DMS79 treated with DMSO at 0.1 percent for 48 hours (cell line): Measurements from ENCODE around the gene DISP2.
A peak's percentile ranks its signal among the peaks of the same experiment; 100 is the strongest.

ENCODE experiments used
- DNase-seq: peaks from one replicate; lab custom pipeline; 2025; lab: John Stamatoyannopoulos, UW

The DISP2 gene

DNA sequence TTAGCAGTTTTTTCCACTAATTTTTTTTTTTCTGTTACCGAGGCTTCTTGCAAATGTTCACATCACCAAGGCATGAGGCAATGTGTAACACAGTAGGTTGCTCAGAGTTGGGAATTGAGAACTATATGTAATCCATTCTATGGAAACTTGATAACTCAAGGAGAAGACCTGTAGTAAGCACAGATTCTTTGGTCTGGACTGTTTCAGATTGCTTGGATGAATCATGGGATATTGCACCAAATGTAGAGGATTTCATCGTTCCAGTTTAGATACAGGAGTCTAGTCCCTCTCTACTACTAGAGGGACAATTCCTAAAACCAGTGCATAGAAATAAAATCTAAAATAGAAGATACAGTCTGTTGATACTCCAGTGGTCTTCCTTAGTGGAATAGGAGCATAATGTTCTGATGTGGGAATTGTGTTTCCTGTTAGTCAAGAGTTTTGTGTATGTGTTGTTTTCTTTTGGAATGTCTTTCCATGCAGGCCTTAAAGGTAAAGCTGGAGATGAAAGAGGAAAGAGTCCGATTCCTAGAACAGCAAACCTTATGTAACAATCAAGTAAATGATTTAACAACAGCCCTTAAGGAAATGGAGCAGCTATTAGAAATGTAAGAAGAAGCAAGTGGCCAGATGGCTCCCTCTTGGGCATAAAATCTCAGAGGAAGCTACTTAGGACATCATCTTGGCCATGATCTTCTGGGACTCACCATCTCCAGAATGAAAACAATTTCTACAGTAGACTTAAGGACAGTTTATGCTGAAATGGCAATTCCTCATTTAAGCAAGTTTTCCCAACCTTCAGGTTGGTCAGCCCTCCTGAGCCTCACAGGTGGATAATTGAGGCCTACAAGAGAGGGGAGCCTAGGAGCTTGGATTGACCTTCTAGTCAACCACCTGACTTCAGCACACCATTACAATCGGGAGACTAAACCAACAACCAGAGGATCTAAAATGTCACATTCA lies 35.2 kb downstream of the DISP2 start:
- no peak for DNase-seq

DNA sequence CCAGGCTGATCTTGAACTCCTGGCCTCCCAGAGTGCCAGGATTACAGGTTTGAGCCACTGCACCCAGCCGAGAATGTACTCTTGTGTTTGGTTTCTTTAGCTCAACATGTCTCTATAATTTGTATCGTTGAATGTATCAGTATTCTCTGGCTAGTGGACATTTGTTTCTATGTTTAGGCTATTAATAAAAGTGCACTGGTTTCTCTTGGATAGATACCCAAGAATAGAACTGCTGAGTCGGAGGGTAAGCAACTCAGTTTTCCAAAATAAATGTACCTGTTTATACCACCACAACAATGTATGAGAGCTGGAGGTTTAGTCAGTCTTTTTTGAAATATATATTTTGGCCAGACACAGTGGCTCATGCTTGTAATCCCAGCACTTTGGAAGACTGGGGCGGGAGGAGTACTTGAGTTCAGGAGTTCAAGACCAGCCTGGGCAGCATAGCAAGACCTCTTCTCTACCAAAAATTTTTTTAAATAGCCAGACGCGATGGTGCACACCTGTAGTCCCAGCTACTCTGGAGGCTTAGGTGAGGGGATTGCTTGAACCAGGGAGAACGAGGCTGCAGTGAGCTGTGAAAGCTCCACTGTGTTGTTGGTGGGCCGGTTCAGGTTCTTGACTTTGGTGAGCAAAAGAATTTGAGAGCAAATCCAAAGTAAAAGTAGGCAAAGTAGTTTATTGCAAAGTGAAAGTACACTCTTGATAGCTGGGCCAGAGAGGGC lies 39.8 kb downstream of the DISP2 start:
- DNase-seq = no peak

DNA sequence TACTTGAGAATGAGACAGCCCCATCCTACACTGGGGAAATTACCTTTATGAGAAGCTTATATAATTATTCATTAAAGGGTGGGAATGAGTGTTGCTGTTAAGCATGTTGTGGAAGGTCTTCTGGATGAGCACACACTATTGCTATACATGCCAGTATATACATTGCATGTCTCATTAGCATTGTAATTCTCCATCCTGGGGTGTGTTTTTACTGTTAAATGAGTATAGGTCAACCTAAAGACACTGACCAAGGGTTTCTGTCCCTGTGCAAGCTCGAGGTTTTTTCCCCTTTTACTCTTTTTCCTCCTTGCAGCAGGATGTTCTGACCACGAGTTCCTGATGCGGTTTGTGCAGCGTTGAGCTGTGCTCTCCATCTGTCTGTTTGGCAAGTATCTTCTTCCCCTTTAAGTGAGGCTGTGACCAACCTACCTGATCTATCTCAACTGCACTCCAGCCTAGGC lies 40.4 kb downstream of the DISP2 start:
- DNase-seq = no peak

DNA sequence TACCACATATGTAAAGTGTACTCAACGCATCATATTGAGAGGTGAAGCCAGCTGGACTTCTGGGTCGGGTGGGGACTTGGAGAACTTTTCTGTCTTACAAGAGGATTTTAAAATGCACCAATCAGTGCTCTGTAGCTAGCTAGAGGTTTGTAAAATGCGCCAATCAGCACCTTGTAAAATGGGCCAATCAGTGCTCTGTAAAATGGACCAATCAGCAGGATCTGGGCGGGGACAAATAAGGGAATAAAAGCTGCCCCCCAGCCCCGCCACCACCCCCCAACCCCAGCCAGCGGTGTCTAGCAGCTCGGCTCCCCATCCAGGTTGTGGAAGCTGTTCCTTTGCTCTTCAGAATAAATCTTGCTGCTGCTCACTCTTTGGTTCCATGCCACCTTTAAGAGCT lies 41.4 kb downstream of the DISP2 start:
- no peak for DNase-seq

DNA sequence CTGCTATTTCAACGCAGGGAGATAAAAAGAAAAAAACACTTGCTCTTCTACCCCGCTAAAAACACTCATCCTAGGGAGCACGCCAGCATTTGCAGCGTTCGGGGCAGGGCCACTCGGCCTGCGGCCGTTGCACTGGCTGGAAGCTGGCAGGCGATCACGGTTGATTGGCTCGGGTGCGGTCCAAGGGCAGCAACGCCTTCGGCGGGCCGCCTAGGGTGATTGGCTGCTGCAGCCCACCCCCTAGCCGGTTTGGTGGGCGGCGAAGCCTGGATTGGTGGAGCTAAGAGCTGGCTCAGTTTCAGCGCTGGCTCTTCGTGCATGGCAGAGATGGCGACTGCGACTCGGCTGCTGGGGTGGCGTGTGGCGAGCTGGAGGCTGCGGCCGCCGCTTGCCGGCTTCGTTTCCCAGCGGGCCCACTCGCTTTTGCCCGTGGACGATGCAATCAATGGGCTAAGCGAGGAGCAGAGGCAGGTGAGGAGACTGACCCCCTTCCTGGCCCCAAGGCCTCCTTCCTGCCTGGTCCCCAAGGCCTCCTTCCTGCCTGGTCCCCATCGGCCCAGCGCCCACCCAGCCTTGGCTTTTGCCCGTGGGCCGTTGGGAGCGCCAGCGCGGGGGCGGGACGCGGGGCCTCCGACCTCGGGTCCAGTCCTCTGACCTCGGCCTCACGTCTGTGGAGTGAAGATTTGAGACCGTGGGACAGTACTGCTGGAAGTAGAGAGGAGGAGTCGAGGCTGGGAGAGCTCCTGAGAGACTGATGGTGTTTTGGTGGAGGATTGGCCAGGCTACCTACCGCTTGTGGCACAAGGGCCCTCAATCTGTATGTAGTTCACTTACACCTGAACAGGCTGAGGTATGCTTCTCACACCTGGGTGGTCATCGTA lies 47.7 kb downstream of the DISP2 start, which contains the start of gene IVD:
TSS of gene IVD (plus strand) at position 295 of the 881 bp plus-strand sequence. CDS start at position 328, 33 bp downstream.
- peak; percentile 73 for DNase-seq

DNA sequence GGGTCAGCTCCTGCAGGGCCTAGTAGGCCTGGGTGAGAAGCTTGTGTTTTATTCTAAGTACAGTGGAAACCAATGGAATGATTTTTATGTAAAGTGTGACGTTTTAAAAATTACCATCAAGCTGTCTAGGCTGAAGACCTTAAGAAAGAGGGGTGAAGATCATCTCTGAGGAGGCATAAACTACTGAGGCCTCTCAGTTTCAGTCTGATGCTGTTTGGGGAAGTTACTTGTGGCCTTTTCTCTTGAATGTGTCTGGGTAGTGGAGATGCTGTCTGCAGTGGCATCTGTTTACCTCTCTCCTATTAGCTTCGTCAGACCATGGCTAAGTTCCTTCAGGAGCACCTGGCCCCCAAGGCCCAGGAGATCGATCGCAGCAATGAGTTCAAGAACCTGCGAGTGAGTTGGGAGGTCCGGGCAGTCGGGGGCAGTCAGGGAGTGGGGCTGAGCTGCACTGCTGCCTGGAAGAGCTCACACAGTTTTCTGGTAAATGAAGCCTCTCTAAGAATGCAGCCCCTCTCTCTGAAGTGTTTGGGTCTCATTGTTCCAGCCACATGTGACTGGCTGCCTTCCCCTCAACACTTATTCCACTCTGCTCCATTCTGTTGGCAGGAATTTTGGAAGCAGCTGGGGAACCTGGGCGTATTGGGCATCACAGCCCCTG lies 49.4 kb downstream of the DISP2 start:
- DNase-seq = no peak

DNA sequence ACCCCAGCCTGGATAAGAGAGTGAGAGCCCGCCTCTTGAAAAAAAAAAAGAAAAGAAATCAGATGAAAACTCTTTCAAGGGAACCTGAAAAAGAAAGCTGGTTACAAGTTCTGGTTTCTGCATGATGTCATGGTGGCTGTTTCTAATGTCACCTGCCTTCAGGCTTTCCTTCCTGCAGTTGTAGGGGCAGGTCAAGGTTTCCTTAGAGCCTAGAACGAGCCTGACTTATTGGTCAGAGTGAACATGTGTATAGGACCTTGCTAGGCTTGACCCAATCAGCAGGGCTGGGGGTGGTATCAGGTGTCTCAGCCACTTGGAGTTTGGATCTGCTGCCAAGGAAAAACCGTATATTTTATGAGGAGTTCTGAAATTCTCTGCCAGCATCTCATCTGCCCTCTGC lies 51.3 kb downstream of the DISP2 start:
- peak; percentile 4 for DNase-seq

DNA sequence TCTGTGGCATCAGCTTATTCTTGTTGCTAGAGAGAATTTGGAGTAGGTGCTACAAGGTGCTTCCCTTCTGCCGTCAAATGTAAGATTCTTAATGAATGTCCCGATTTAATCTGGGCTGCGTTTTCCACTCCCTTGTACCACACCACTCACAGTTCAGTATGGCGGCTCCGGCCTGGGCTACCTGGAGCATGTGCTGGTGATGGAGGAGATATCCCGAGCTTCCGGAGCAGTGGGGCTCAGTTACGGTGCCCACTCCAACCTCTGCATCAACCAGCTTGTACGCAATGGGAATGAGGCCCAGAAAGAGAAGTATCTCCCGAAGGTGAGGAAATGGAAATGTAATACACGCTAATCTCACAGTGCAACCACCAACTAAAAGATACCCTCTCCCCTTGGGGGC lies 52.5 kb downstream of the DISP2 start:
- no peak for DNase-seq

DNA sequence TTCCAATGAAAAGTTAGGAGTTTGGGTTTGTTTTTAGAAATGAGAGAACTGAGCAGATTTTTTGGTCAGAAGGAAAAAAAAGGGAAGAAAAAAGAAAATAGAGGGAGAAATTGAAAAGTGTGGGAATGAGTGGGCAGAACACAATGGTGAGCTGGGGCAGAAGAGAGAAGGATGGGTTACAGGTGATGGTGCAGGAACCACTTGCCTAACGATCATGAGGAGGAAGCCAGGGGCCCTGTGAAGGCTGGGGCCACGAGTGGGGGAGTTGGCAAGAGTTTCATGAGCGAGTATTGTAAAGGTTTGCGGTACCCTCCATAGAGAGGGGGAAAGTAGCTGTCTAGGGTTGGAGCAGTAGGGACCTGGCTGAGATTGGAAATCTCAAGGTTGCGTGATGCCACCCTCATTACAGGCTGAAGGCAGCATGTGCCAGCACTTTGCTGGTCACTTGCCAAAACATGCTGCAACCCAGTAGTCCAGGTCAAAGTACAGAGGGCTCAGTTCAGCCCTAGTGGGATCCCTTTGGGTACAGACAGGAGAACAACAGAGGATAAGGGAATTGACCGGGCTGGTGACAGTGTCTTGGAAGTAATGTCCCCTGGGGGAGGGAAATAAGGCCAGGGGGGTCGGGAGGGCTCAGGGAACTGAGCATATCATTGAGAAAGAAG lies 54.2 kb downstream of the DISP2 start:
- no peak for DNase-seq

DNA sequence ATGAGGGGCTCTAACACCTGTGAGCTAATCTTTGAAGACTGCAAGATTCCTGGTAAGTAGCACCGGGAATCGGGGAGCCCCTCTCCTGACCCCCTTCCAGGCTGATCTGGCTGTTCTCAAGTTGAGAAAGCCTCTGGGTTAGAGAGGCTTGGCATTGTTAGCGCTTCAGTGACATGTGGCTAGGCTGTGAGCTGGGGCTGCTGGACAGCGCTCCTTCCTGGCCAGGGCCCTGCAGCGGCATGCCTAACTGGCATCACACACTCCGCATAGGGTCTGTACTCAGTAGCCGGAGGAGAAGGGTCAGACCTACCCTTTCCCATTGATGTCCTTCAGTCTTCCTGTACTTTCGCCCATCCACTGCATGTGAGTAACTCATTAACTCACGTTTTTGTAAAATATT lies 55.0 kb downstream of the DISP2 start:
- DNase-seq = no peak

DNA sequence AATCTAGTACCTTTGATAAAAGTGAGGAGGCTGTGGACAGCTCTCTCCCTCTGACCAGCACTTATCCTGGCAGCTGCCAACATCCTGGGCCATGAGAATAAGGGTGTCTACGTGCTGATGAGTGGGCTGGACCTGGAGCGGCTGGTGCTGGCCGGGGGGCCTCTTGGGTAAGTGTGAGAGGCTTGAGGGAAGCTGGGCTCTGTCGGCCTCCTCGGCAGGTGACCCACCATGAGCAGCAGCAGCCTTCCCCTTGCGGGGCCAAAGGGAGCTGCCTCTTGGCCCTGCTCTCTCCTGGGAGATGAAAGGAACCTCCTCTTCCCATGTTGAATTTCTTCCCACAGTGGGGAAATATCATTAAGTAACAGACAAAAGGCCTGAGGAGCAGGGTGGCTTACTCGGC lies 56.8 kb downstream of the DISP2 start:
- no peak for DNase-seq

DNA sequence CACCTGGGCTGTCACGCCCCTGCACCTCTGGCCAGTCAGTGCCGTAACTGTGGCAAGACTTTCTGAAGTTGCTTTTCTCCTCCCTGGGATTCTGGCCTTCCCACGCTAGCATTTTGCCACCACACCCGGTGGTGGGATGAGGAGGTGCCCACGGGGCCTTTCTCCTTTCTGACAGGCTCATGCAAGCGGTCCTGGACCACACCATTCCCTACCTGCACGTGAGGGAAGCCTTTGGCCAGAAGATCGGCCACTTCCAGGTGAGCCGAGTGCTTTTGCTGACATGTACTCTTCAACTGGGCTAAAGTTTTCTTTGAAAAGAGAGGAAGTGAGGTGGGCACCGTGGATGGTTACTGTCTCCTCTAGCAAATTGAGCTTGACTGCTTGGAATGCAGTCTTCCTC lies 57.2 kb downstream of the DISP2 start:
- no peak for DNase-seq

DNA sequence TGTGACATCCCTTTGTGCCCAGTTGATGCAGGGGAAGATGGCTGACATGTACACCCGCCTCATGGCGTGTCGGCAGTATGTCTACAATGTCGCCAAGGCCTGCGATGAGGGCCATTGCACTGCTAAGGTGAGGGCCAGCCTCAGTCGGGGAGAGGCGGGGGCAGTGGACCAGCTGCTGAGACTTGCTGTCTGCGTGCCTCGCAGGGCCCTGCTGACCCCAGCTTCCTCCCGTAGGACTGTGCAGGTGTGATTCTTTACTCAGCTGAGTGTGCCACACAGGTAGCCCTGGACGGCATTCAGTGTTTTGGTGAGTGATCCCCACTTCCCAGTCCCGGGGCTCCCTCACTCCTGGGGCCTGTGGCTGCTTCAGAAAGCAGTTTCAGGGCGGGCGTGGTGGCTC lies 58.0 kb downstream of the DISP2 start:
- no peak for DNase-seq

DNA sequence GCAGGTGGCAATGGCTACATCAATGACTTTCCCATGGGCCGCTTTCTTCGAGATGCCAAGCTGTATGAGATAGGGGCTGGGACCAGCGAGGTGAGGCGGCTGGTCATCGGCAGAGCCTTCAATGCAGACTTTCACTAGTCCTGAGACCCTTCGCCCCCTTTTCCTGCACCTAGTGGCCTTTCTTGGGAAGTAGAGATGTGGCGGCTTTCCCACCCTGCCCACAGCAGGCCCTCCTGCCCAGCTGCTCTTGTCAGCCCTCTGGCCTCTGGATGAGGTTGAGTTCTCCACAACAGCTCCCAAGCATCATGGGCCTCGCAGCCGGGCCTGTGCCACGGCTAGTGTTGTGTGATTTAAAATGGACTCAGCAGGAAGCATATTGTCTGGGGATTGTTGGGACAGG lies 60.1 kb downstream of the DISP2 start:
- DNase-seq = no peak

DNA sequence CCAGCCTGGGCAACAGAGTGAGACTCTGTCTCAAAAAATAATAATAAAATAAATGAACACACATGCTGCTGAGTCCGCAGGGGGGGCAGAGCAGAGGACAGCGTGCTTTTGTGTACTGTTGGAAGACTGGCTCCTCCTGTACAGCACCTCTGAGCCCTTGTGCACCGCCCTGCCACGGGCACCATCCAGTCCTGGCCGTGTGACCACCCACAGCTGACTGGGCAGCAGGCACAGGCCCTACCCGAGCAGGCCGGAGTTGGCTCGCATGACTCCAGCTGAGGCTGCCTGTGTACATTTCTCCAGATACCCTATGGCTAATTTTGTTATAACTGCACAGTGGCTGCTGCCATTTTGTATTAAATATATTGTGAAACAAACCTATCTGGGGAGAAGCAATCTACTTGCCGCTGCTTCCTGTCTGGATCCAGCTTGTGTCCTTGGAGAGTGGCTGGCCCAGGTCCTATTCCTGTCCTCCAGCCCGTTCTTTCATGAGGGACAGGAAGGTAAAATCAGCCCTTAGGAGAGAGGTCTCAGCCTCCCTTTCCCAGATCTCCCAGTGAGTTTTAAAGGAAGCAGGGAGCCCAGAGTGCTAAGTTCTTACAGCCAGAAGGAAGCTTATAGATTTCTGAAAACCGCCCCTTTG lies 62.2 kb downstream of the DISP2 start:
- no peak for DNase-seq

DNA sequence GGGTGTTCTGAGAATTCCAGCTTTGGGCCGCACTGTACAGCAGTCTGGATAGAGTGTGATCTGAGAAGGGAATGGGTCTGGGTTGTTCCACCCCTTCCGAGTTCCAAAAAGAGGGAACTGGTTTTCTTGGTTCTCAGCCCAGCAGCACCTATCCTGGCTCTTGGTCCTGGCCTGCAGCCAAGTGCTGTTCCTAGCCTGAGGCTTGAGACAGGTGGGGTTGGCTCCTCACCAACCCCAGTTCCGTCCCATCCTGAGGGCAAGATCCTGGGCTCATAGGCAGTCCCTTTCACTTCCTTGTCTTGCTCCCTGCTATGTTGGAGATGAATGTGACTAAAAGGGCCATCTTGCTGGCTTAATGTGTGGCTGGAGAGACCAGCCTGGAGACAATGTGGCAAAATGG lies 62.8 kb downstream of the DISP2 start:
- peak; percentile 61 for DNase-seq

DNA sequence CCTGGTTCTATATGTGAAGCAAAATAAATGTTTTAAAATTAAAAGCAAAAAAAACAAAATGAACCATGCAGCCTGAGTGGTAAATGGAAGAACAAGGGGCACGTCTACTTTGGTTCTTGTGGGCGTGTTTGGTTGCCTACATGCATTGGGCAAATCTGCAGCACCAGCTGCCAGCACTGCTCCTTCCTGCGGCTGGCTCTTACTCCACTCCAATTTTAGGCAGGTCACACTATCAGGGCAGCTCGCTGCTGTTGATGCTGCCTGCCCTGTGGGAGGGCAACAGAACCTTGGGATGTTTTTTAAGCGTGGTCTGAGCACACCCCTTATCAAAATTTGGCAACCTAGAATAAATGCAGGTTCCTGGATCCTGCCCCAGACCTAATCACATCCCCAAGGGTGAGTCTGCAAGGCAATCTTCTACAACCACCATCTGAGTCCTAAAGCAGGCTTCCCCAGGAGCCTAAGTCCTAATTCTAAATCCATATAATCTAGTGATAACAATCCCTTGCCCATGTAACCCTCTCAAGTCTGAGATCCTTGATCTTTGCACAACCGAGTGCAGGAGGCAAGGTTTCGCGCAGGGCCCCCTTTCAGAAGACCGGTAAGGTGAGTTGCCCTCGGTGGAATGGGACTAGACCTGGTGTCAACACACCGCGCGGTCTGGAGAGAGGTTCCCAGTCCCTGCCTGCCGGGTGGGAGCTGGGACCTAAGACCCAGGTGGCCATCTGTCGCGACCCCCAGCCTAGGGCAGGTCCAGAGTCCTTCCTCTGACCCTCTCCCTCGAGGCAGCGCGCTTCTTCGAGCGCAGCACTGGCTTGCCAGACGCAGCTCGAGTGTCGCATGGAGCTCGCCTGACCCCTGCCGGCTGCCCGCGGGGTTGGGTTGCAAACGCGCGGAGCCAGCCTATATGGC lies 63.5 kb downstream of the DISP2 start:
- DNase-seq = peak; percentile 44

DNA sequence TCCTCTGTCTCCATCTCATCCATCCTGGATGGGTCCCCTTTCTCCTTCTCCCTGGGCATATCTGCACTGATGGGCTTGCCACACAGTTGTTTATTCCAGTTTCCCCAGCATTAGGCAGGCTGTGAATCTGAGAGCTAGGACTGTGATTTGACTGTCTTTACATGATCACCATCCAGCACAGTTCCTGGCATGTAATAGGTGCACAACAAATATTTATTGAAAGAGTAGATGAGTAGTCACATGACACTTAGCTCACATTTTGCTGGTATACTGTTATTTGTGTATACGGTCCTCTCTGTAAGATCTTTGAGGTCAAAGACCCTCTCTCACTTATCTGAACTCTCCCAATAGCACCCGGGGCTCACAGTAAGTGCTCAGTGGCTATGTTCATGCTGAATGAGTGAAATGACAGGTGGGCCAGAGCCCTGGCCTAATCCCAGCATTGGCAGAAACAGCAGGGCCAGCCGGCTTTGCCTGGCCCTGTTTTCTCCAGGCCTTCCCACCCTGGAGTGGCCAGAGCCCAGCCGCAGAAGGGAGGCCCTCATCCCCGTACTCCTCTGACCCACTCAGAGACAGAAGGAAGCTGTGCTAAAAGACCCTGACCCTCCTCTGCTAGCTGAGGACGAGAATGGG lies 66.6 kb downstream of the DISP2 start:
- no peak for DNase-seq

DNA sequence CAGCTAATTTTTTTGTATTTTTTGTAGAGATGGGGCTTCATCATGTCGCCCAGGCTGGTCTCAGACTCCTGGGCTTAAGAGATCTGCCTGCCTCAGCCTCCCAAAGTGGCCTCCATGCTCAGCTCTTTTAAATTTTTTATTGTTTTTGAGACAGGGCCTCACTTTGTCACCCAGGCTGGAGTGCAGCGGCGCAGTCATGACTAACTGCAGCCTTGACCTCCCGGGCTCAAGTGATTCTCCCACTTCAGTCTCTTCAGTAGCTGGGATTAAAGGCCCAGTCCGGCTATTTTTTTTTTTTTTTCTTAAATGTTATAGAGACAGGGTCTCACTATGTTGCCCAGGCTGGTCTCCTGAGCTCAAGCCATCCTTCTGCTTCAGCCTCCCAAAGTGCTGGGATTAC lies 67.7 kb downstream of the DISP2 start:
- no peak for DNase-seq
